Neural progenitor cell (in vitro differentiated cells): Measurements from ENCODE around the gene REG3G. TPM values are rescaled to one million over a fixed set of nuclear protein-coding genes. Genes with fewer than 3 reads are reported as not detected.

Experiments used
- DNase-seq: peaks from one replicate; pipeline ENCODE4 v3.0.0-alpha.2; 2016; ENCODE audit warnings: low spot score
- H2AFZ ChIP-seq: fragments of 200-600 bp; sonication (generic); replicated peaks from 2 replicates; pipeline ENCODE4 v1.6.1; 2016; ENCODE audit warnings: antibody characterized with exemption
- H3F3A ChIP-seq: fragments of 200-600 bp; sonication (generic); 2 replicates; pipeline ENCODE4 v1.6.1; 2016; ENCODE audit warnings: antibody characterized with exemption, low read depth
- H3K27ac ChIP-seq: fragments of 200-600 bp; sonication (generic); 2 replicates; pipeline ENCODE4 v1.5.1; 2016; ENCODE audit warnings: mild to moderate bottlenecking
- H3K27me3 ChIP-seq: fragments of 200-600 bp; sonication (generic); 2 replicates; pipeline ENCODE4 v1.6.1; 2016; ENCODE audit warnings: mild to moderate bottlenecking, moderate library complexity
- H3K36me3 ChIP-seq: fragments of 200-600 bp; sonication (generic); 2 replicates; pipeline ENCODE4 v1.5.1; 2016
- H3K4me1 ChIP-seq: fragments of 200-600 bp; sonication (generic); 2 replicates; pipeline ENCODE4 v1.6.1; 2016; ENCODE audit warnings: mixed run types
- H3K4me2 ChIP-seq: fragments of 200-600 bp; sonication (generic); 2 replicates; pipeline ENCODE4 v1.6.1; 2016
- H3K4me3 ChIP-seq: fragments of 200-600 bp; sonication (generic); 2 replicates; pipeline ENCODE4 v1.5.1; 2016
- H3K79me2 ChIP-seq: fragments of 200-600 bp; sonication (generic); 2 replicates; pipeline ENCODE4 v1.6.1; 2016; ENCODE audit warnings: low read depth
- H3K9ac ChIP-seq: fragments of 200-600 bp; sonication (generic); 2 replicates; pipeline ENCODE4 v1.6.1; 2016
- H3K9me3 ChIP-seq: fragments of 200-600 bp; sonication (generic); 2 replicates; pipeline ENCODE4 v1.5.1; 2016; ENCODE audit warnings: low read depth
- H4K20me1 ChIP-seq: fragments of 200-600 bp; sonication (generic); 2 replicates; pipeline ENCODE4 v1.6.1; 2016; ENCODE audit warnings: low read depth
- H3K27ac Mint-ChIP-seq: 3 replicates; pipeline ENCODE4 v1.8.0; 2021; ENCODE audit warnings: mixed read lengths
- H3K27me3 Mint-ChIP-seq: 2 replicates; pipeline ENCODE4 v1.8.0; 2022; ENCODE audit warnings: low read depth, mild to moderate bottlenecking, inconsistent platforms, moderate library complexity, mixed read lengths; ENCODE audit not compliant: insufficient read depth
- H3K36me3 Mint-ChIP-seq: 3 replicates; pipeline ENCODE4 v1.8.0; 2021; ENCODE audit warnings: mixed read lengths
- H3K4me1 Mint-ChIP-seq: 3 replicates; pipeline ENCODE4 v1.8.0; 2021; ENCODE audit warnings: mixed read lengths
- H3K4me3 Mint-ChIP-seq: 3 replicates; pipeline ENCODE4 v1.8.0; 2021; ENCODE audit warnings: mild to moderate bottlenecking, moderate library complexity, mixed read lengths
- H3K9me3 Mint-ChIP-seq: 3 replicates; pipeline ENCODE4 v1.8.0; 2020; ENCODE audit warnings: mixed read lengths
- EZH2 ChIP-seq: fragments of 200-600 bp; sonication (generic); IDR thresholded peaks from 2 replicates; pipeline ENCODE4 v1.6.1; 2017; ENCODE audit warnings: antibody characterized with exemption, mild to moderate bottlenecking, moderate library complexity
- EZH2phosphoT487 ChIP-seq: fragments of 200-600 bp; sonication (generic); IDR thresholded peaks from 2 replicates; pipeline ENCODE4 v1.6.1; 2017; ENCODE audit warnings: antibody characterized with exemption
- total RNA-seq: library from RNA; depleted of rRNA; stranded (reverse); fragments of >200 nt; gene quantifications from 2 replicates; pipeline ENCODE4 v1.2.3, GENCODE V29; 2015; ENCODE audit warnings: low replicate concordance
- TF ChIP-seq, protein P1 (sequence below): fragments of 200-600 bp; sonication (generic); IDR thresholded peaks from 2 replicates; pipeline ENCODE4 v1.5.1; 2017; ENCODE audit warnings: antibody characterized with exemption, mild to moderate bottlenecking

REG3G gene
- total RNA-seq, 1 donor from 2014 or later = not detected

- no peaks in the 10 kb centered on the region for H3K36me3 ChIP-seq
- no peaks in the 10 kb centered on the region for H3K4me1 ChIP-seq
- peaks cover 33% of the 10 kb centered on the region for H3K27me3 ChIP-seq
- Mint-ChIP-seq H3K27ac (no peak overlapping the region), H3K36me3 (no peaks in the 10 kb centered on the region), H3K27me3 (peaks cover 20% of the 10 kb centered on the region), H3K4me3 (no peak overlapping the region), H3K9me3 (no peaks in the 10 kb centered on the region), H3K4me1 (peaks cover 8% of the 10 kb centered on the region)
- no peak overlapping the region for H3K27ac ChIP-seq
- no peaks in the 10 kb centered on the region for H3F3A ChIP-seq
- H3K79me2 ChIP-seq = no peaks in the 10 kb centered on the region
- no peak overlapping the region for H2AFZ ChIP-seq
- TF ChIP-seq EZH2phosphoT487 (no peak), EZH2 (no peak)
- TF ChIP-seq, protein P1, sequence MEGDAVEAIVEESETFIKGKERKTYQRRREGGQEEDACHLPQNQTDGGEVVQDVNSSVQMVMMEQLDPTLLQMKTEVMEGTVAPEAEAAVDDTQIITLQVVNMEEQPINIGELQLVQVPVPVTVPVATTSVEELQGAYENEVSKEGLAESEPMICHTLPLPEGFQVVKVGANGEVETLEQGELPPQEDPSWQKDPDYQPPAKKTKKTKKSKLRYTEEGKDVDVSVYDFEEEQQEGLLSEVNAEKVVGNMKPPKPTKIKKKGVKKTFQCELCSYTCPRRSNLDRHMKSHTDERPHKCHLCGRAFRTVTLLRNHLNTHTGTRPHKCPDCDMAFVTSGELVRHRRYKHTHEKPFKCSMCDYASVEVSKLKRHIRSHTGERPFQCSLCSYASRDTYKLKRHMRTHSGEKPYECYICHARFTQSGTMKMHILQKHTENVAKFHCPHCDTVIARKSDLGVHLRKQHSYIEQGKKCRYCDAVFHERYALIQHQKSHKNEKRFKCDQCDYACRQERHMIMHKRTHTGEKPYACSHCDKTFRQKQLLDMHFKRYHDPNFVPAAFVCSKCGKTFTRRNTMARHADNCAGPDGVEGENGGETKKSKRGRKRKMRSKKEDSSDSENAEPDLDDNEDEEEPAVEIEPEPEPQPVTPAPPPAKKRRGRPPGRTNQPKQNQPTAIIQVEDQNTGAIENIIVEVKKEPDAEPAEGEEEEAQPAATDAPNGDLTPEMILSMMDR = no peak
- no peaks in the 10 kb centered on the region for H4K20me1 ChIP-seq
- no peak overlapping the region for H3K9ac ChIP-seq
- no peak overlapping the region for H3K4me3 ChIP-seq
- H3K9me3 ChIP-seq = no peaks in the 10 kb centered on the region
- no peak for DNase-seq
- H3K4me2 ChIP-seq = no peak overlapping the region
These were observed 36.5 kb upstream of the REG3G start for GRCh38 chr2:78989051-78989450.

GRCh38 chr2:78992451-78992806 is 33.1 kb upstream of the REG3G start:
- no peaks in the 10 kb centered on the region for H3K9me3 ChIP-seq
- no peaks in the 10 kb centered on the region for H3K36me3 Mint-ChIP-seq
- H3K4me1 Mint-ChIP-seq = peaks cover 8% of the 10 kb centered on the region
- H2AFZ ChIP-seq = peak overlapping the region; percentile 71
- H3K4me3 ChIP-seq = peak overlapping the region; percentile 57
- no peak overlapping the region for H3K9ac ChIP-seq
- no peaks in the 10 kb centered on the region for H3K9me3 Mint-ChIP-seq
- H3K27me3 ChIP-seq = peaks cover 62% of the 10 kb centered on the region
- H3K27ac ChIP-seq = no peak overlapping the region
- no peaks in the 10 kb centered on the region for H3K36me3 ChIP-seq
- DNase-seq = peak; percentile 66
- H3F3A ChIP-seq = no peaks in the 10 kb centered on the region
- H3K27me3 Mint-ChIP-seq = peaks cover 31% of the 10 kb centered on the region
- H4K20me1 ChIP-seq = no peaks in the 10 kb centered on the region
- no peak for TF ChIP-seq EZH2
- TF ChIP-seq, protein P1 = peak; percentile 68
- H3K4me1 ChIP-seq = no peaks in the 10 kb centered on the region
- peak overlapping the region; percentile 84 for H3K4me3 Mint-ChIP-seq
- no peaks in the 10 kb centered on the region for H3K79me2 ChIP-seq
- H3K27ac Mint-ChIP-seq = no peak overlapping the region
- H3K4me2 ChIP-seq = peak overlapping the region; percentile 76

DNA sequence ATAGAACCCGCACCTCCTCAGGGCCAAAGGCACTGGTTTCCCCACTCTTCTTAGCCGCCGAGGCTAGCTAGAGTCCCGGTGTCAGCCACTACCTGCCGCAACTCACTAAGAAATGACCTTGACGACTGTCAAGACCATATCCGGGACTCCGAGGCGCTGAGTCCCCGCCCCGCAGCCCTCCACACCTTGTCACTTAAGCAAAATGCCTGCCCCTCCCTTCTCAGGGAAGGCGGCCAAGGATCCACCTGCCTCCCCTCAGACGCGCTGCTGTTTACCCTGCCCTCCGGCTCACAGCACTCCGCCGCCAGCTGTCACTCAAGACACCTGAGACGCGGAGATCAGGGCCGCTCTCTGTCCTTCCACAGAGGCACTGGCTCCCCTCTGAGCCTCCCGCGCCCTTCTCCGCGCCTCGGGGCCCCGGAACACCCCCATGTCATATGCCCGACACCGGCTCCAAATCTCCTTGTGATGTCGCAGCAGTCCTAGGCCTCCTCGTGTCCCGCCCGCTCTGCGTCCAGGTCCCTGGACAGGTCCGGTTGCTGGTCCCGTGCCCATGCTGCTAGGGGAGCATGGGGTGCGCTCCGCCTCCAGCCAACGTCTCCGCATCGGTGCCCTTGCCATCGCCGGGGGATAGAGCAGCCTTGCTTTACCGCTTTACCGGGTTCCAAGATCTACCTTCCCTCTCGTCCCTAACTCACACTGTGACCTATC is 32.5 kb upstream of the REG3G start:
- no peaks in the 10 kb centered on the region for H3F3A ChIP-seq
- peak; percentile 59 for DNase-seq
- Mint-ChIP-seq H3K27ac (no peak overlapping the region), H3K36me3 (no peaks in the 10 kb centered on the region), H3K27me3 (peaks cover 31% of the 10 kb centered on the region), H3K4me3 (peak overlapping the region; percentile 84), H3K9me3 (no peaks in the 10 kb centered on the region), H3K4me1 (peaks cover 8% of the 10 kb centered on the region)
- no peak overlapping the region for H3K27ac ChIP-seq
- H3K36me3 ChIP-seq = no peaks in the 10 kb centered on the region
- H2AFZ ChIP-seq = peak overlapping the region; percentile 71
- peaks cover 62% of the 10 kb centered on the region for H3K27me3 ChIP-seq
- peak overlapping the region; percentile 57 for H3K4me3 ChIP-seq
- no peaks in the 10 kb centered on the region for H3K9me3 ChIP-seq
- H4K20me1 ChIP-seq = no peaks in the 10 kb centered on the region
- H3K79me2 ChIP-seq = no peaks in the 10 kb centered on the region
- TF ChIP-seq EZH2 (peak; percentile 91), EZH2phosphoT487 (peak; percentile 69)
- TF ChIP-seq, protein P1 = no peak
- no peaks in the 10 kb centered on the region for H3K4me1 ChIP-seq
- H3K4me2 ChIP-seq = peak overlapping the region; percentile 76
- H3K9ac ChIP-seq = no peak overlapping the region
